Activated CD4-positive, alpha-beta memory T cell treated with anti-CD3 and anti-CD28 coated beads, Interleukin-2, amount 10 ng/mL, durations not matched to agents 7 days and 5 days (primary cell): ENCODE results near the gene MEN1. TPM values are rescaled to one million over a fixed set of nuclear protein-coding genes. Genes with fewer than 3 reads are reported as not detected.
A peak's percentile ranks its signal among the peaks of the same experiment; 100 is the strongest.

ENCODE experiments used
- CTCF ChIA-PET: fragments of 350-600 bp; sonication (Branson Sonifier 250); formaldehyde crosslinking; loops from one replicate; lab custom pipeline; 2021; ENCODE audit warnings: antibody characterized with exemption, inconsistent platforms; lab: Charles Lee
- POLR2A ChIA-PET: fragments of 350-600 bp; sonication (Branson Sonifier 250); formaldehyde crosslinking; loops from one replicate; lab custom pipeline; 2021; ENCODE audit warnings: antibody characterized with exemption; lab: Charles Lee
- DNase-seq: peaks from one replicate; pipeline ENCODE4 v3.0.0-alpha.2; 2020
- H3K27ac Mint-ChIP-seq: one replicate; pipeline ENCODE4 v1.8.0; 2021; ENCODE audit warnings: mild to moderate bottlenecking, mixed read lengths
- H3K27me3 Mint-ChIP-seq: one replicate; pipeline ENCODE4 v1.8.0; 2021; ENCODE audit warnings: mixed read lengths
- H3K36me3 Mint-ChIP-seq: one replicate; pipeline ENCODE4 v1.8.0; 2021; ENCODE audit warnings: low read depth, mixed read lengths
- H3K4me1 Mint-ChIP-seq: one replicate; pipeline ENCODE4 v1.8.0; 2021; ENCODE audit warnings: mixed read lengths
- H3K4me3 Mint-ChIP-seq: one replicate; pipeline ENCODE4 v1.8.0; 2021; ENCODE audit warnings: mild to moderate bottlenecking, mixed read lengths
- H3K9me3 Mint-ChIP-seq: one replicate; pipeline ENCODE4 v1.8.0; 2021; ENCODE audit warnings: mixed read lengths
- total RNA-seq, 2 experiments: library from RNA; stranded (reverse); gene quantifications; one replicate each; pipeline ENCODE4 v1.2.3, GENCODE V29; 2021

Gene MEN1
- total RNA-seq, 2 experiments from 2014 or later = 32.5 to 33.4 TPM

DNA sequence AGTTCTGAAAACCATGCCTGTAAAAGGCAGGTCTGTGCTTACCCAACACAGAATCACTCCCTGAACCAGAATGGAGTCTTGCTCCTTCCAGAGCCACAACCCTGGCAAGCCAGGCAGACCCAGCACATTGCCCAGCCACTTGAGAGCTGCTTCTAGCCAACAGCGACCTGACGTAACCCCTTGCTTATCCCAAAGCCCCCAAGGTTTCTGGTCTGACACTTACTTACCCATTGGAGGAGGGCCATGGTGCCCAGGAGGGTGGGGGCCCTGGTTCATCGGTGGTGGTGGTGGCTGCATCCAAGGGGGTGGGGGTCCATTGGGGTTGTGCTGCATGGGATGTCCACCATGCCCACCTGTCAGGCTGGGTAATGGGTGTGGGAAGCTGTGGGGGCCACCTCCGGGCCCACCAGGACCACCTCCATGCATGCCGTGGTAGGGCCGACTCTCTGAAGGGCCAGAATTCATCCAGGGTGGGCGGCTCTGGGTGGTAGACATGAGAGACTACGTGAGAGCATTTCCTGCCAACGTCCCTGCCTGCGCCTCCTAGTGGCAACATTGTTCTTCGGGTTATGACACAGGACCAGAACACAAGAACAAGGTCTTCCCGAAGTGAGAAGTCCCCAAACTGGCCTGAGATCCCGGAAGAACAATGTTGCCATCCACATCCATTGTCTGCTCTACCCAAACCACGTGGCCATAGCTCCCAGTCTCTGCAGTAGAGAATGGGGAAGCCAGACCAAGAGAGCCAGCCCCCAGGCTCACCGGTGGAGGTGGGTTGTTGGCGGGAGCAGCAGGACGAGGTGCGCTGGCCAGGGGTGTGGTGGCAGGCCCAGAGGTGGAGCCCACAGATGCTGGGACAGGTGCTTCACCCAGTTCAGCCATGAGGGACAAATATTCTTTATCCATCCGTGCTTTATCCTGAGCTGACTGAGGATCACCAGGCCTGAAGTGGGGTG, 42.7 kb downstream of the MEN1 start:
- Mint-ChIP-seq H3K4me1 (peaks cover 90% of the 10 kb centered on the region), H3K9me3 (no peaks in the 10 kb centered on the region), H3K36me3 (peaks cover 94% of the 10 kb centered on the region), H3K27ac (peak overlapping the region; percentile 85), H3K27me3 (no peaks in the 10 kb centered on the region), H3K4me3 (no peak overlapping the region)
- DNase-seq = peak; percentile 83
- ChIA-PET CTCF (interaction anchor here (0.9 to 3.1 kb wide), 6 partner anchors 9 to 26 kb away, joined by 3 to 20 read pairs (median 7); partner anchors contain the start of genes RASGRP2 and SF1), POLR2A (interaction anchor here (1.0 to 13.2 kb wide), 6 partner anchors 9 to 35 kb away, joined by 3 to 435 read pairs (median 6); partner anchors contain the start of genes RASGRP2 and SF1)

DNA sequence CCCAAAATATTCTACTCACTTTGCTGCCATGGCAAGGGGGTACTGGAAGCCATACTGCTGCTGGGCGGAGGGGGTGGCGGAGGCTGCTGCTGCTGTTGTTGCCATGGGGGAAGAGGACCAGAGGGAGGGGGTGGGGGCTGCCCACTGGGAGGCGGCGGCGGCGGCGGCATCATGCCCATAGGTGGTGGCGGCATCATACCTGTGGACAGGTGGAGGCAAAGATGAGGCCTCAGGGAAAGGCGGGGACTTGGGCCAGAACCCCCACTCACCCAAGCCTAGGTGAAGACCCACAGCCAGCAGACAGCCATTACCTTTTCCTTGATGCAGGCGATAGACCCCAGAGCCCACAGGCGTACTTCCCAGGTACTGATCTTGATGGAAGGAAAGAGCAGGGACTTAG, 43.5 kb downstream of the MEN1 start:
- H3K4me3 Mint-ChIP-seq = no peak overlapping the region
- H3K27ac Mint-ChIP-seq = peak overlapping the region; percentile 85
- no peak for DNase-seq

DNA sequence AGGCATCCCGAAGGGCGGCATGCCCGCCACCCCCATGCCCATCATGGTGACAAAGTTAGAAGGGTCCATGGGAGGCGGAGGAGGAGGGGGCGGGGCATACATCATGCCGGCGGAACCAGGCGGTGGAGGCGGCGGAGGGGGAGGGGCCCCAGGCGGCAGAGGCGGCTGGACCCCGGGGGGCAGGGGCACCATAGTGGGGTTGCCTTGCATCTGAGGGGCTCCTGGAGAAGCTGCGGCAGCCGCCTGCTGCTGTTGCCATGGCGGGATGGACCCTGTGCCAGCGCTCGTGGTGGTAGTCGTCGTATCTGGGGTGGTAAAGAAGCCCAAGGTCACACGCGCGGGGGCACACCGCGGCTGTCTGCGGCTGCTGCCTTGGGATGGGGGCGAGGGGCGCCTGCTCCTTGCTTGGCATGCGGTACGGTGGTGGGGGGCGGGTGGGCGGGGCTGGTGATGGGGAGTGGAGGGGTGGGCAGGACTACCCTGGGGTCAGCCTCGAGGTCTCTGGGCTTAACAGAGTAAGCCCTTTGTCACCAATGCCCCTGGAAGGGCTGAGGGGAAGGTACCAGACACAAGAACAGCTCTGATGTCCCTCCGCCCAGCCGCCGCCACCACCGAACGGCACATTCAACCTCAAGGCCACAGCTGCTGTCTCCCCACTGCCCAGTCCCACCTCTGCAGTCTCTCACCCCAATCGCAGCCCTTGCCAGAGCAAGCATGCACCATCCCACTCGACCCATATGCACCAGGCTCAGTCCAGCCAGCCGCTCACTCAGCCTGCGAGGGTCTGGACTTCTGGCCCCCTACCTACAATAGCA, 44.3 kb downstream of the MEN1 start:
- ChIA-PET CTCF (interaction anchor here (4.3 to 11.8 kb wide), 2 partner anchors 11 to 21 kb away, joined by 27 to 132 read pairs; partner anchors contain the start of genes RASGRP2 and SF1), POLR2A (interaction anchor here (7.9 to 13.2 kb wide), 2 partner anchors 11 to 20 kb away, joined by 151 to 435 read pairs; partner anchors contain the start of genes RASGRP2 and SF1)
- no peak for DNase-seq
- peak overlapping the region; percentile 99 for H3K27ac Mint-ChIP-seq
- peaks cover 89% of the 10 kb centered on the region for H3K36me3 Mint-ChIP-seq
- peaks cover 89% of the 10 kb centered on the region for H3K4me1 Mint-ChIP-seq
- no peak overlapping the region for H3K4me3 Mint-ChIP-seq
- H3K27me3 Mint-ChIP-seq = no peaks in the 10 kb centered on the region
- no peaks in the 10 kb centered on the region for H3K9me3 Mint-ChIP-seq

More for the DNA sequence above, 43.5 kb downstream of the MEN1 start:
- Mint-ChIP-seq H3K27me3 (no peaks in the 10 kb centered on the region), H3K36me3 (peaks cover 93% of the 10 kb centered on the region), H3K4me1 (peaks cover 90% of the 10 kb centered on the region), H3K9me3 (no peaks in the 10 kb centered on the region)
- ChIA-PET POLR2A (interaction anchor here (1.0 to 13.2 kb wide), 5 partner anchors 10 to 35 kb away, joined by 4 to 435 read pairs (median 13); partner anchors contain the start of genes RASGRP2 and SF1), CTCF (interaction anchor here (1.9 to 11.8 kb wide), 4 partner anchors 10 to 23 kb away, joined by 10 to 132 read pairs (median 24); partner anchors contain the start of genes RASGRP2 and SF1)

GRCh38 chr11:64765291-64765850, 45.0 kb downstream of the MEN1 start:
- DNase-seq = no peak
- peaks cover 89% of the 10 kb centered on the region for H3K4me1 Mint-ChIP-seq
- H3K27ac Mint-ChIP-seq = peak overlapping the region; percentile 99
- ChIA-PET POLR2A (interaction anchor here (7.9 to 13.2 kb wide), 2 partner anchors 12 to 19 kb away, joined by 151 to 435 read pairs; partner anchors contain the start of genes RASGRP2 and SF1), CTCF (interaction anchor here (4.3 to 11.8 kb wide), 2 partner anchors 12 to 21 kb away, joined by 27 to 132 read pairs; partner anchors contain the start of genes RASGRP2 and SF1)
- H3K27me3 Mint-ChIP-seq = no peaks in the 10 kb centered on the region
- no peaks in the 10 kb centered on the region for H3K9me3 Mint-ChIP-seq
- H3K4me3 Mint-ChIP-seq = peak overlapping the region; percentile 72
- H3K36me3 Mint-ChIP-seq = peaks cover 87% of the 10 kb centered on the region

- no peaks in the 10 kb centered on the region for H3K27me3 Mint-ChIP-seq
- peaks cover 85% of the 10 kb centered on the region for H3K36me3 Mint-ChIP-seq
- H3K4me1 Mint-ChIP-seq = peaks cover 92% of the 10 kb centered on the region
- ChIA-PET CTCF (interaction anchor here (0.9 to 11.8 kb wide), 5 partner anchors 12 to 447 kb away, joined by 3 to 132 read pairs (median 4); partner anchors contain the start of genes MEN1, PRDX5, RASGRP2 and SF1), POLR2A (interaction anchor here (1.1 to 13.2 kb wide), 3 partner anchors 12 to 39 kb away, joined by 3 to 435 read pairs (median 151); partner anchors contain the start of genes RASGRP2 and SF1)
- peak overlapping the region; percentile 72 for H3K4me3 Mint-ChIP-seq
- H3K9me3 Mint-ChIP-seq = no peaks in the 10 kb centered on the region
- no peak for DNase-seq
- H3K27ac Mint-ChIP-seq = peak overlapping the region; percentile 99
These were observed 45.6 kb downstream of the MEN1 start for GRCh38 chr11:64764753-64765152.

- H3K4me1 Mint-ChIP-seq = peaks cover 87% of the 10 kb centered on the region
These were observed 46.2 kb downstream of the MEN1 start for GRCh38 chr11:64764040-64764611.

DNA sequence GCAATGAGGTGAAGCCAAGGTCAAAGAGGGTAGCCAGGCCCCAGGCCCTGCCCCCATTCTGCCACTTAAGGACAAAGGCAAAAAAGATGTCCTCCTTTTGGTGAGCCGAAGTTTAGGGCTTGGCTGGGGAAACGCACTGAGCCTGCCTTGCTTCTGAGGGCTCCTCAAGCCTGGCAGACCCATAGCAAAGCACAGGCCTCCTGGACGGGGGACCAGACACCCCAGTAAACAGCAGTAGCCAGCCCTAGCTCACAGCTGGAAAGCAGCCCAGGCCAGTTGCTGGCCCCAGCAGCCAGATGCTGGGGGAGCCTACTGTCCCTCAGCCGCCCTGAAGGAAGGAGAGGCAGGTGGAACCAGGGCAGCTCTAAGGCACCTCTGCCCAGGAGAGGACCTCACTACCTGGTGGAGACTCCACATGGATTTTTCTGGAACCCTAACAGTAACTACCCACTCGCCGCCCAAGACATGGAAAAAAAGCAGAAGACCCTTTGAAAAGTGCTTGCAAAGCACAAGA, 46.8 kb downstream of the MEN1 start:
- Mint-ChIP-seq H3K27me3 (no peaks in the 10 kb centered on the region), H3K4me3 (peak overlapping the region; percentile 43), H3K36me3 (peaks cover 74% of the 10 kb centered on the region), H3K27ac (peak overlapping the region; percentile 99), H3K9me3 (no peaks in the 10 kb centered on the region), H3K4me1 (peaks cover 84% of the 10 kb centered on the region)
- peak; percentile 39 for DNase-seq
- POLR2A ChIA-PET = interaction anchor here (0.7 to 13.2 kb wide), 11 partner anchors 8 to 277 kb away, joined by 3 to 435 read pairs (median 4); partner anchors contain the start of genes MAP4K2, RASGRP2, SAC3D1 and SF1
- CTCF ChIA-PET = interaction anchor here (0.7 to 11.8 kb wide), 6 partner anchors 9 to 446 kb away, joined by 3 to 132 read pairs (median 4); partner anchors contain the start of genes MEN1, PRDX5, RASGRP2 and SF1

More at GRCh38 chr11:64764040-64764611, 46.2 kb downstream of the MEN1 start:
- Mint-ChIP-seq H3K27me3 (no peaks in the 10 kb centered on the region), H3K9me3 (no peaks in the 10 kb centered on the region), H3K27ac (peak overlapping the region; percentile 99), H3K4me3 (peak overlapping the region; percentile 72), H3K36me3 (peaks cover 79% of the 10 kb centered on the region)
- peak; percentile 72 for DNase-seq
- CTCF ChIA-PET = interaction anchor here (0.7 to 11.8 kb wide), 7 partner anchors 8 to 446 kb away, joined by 3 to 132 read pairs (median 4); partner anchors contain the start of genes MEN1, PRDX5, RASGRP2 and SF1
- POLR2A ChIA-PET = interaction anchor here (1.0 to 13.2 kb wide), 7 partner anchors 8 to 277 kb away, joined by 3 to 435 read pairs (median 6); partner anchors contain the start of genes MAP4K2, RASGRP2, SAC3D1 and SF1

GRCh38 chr11:64762674-64763525, 47.5 kb downstream of the MEN1 start:
- Mint-ChIP-seq H3K4me3 (peak overlapping the region; percentile 44), H3K9me3 (no peaks in the 10 kb centered on the region), H3K36me3 (peaks cover 67% of the 10 kb centered on the region), H3K4me1 (peaks cover 77% of the 10 kb centered on the region), H3K27me3 (no peaks in the 10 kb centered on the region), H3K27ac (peak overlapping the region; percentile 99)
- peak; percentile 40 for DNase-seq
- ChIA-PET CTCF (interaction anchor here (0.8 to 11.8 kb wide), 4 partner anchors 9 to 48 kb away, joined by 4 to 132 read pairs (median 16); partner anchors contain the start of genes MEN1, RASGRP2 and SF1), POLR2A (interaction anchor here (0.7 to 13.2 kb wide), 10 partner anchors 8 to 278 kb away, joined by 3 to 435 read pairs (median 4); partner anchors contain the start of genes MAP4K2, RASGRP2, SAC3D1 and SF1)

- ChIA-PET CTCF (interaction anchor here (11.8 kb wide), 1 partner anchor 18 kb away, joined by 132 read pairs; the partner anchor contains the start of gene RASGRP2), POLR2A (interaction anchor here (2.1 to 13.2 kb wide), 4 partner anchors 8 to 40 kb away, joined by 6 to 435 read pairs (median 80); partner anchors contain the start of genes MAP4K2, RASGRP2 and SF1)
- H3K36me3 Mint-ChIP-seq = peaks cover 61% of the 10 kb centered on the region
- no peaks in the 10 kb centered on the region for H3K27me3 Mint-ChIP-seq
- DNase-seq = no peak
- no peaks in the 10 kb centered on the region for H3K9me3 Mint-ChIP-seq
- H3K4me1 Mint-ChIP-seq = peaks cover 71% of the 10 kb centered on the region
- peak overlapping the region; percentile 99 for H3K27ac Mint-ChIP-seq
- no peak overlapping the region for H3K4me3 Mint-ChIP-seq
These were observed 48.1 kb downstream of the MEN1 start for GRCh38 chr11:64762277-64762673.
